Left kidney (tissue), 2 donors: ENCODE data around the gene TIMP1. TPM values are rescaled to one million over a fixed set of nuclear protein-coding genes. Genes with fewer than 3 reads are reported as not detected.

Experiments
- DNase-seq: peaks from one replicate; pipeline ENCODE4 v3.0.0-alpha.2; 2013
- polyA plus RNA-seq: library from polyadenylated mRNA; unstranded; fragments of 120-200 nt; gene quantifications from one replicate; pipeline ENCODE4 v1.2.1, GENCODE V29; 2013; ENCODE audit not compliant: insufficient read length

TIMP1 gene
- polyA plus RNA-seq, 1 donor: 73.2 TPM

GRCh38 chrX:47633689-47634590, 51.7 kb downstream of the TIMP1 start:
- no peak for DNase-seq

- DNase-seq: no peak
These were observed 52.8 kb downstream of the TIMP1 start for GRCh38 chrX:47634871-47635575.

Other genes with a start within 250 kb of the TIMP1 start
- gene ZNF157, start 211.9 kb upstream of the TIMP1 start, polyA plus RNA-seq: 1.6 TPM
- gene ZNF41, start 99.2 kb upstream of the TIMP1 start, polyA plus RNA-seq: 15.4 TPM
- gene ARAF, start 21.2 kb upstream of the TIMP1 start, polyA plus RNA-seq: 59.5 TPM
- 6.5 TPM for gene SYN1, start 37.4 kb downstream of the TIMP1 start, polyA plus RNA-seq
- gene CFP, start 47.5 kb downstream of the TIMP1 start, polyA plus RNA-seq: 0.85 TPM
- 25.8 TPM for gene ELK1, start 68.1 kb downstream of the TIMP1 start, polyA plus RNA-seq
- 105 TPM for gene UXT, start 76.7 kb downstream of the TIMP1 start, polyA plus RNA-seq